ENCODE data around the gene FAF1.
A peak's percentile ranks its signal among the peaks of the same experiment; 100 is the strongest.

Gene FAF1

DNA sequence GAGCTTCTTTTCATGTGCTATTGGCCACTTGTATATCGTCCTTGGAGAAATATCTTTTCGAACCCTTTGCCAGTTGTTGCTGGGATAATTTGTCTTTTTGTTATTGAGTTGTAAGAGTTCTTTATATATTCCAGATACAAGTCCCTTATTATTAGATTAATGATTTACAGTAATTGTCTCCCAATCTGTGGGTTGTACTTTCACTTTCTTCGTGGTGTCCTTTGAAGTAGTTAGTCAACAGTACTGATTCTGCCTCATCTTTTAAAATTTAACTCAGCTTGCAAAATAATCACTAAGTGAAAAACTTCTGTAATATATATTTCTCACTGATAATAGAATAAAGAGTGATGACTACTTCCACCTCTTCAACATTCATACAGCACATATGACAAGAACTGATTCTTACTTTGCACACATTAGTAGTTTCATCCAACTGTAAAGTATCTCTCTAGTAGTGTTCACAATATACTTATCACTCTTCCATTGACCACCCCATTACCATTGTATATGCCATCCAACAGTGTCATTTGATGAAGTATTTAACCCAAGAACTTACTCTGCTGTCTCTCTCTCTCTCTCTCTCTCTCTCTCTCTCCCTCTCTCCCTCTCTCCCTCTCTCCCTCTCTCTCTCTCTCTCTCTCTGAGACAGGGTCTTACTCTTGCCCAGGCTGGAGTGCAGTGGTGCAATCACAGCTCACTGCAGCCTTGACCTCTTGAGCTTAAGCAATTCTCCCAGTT, 432.6 kb downstream of the FAF1 start:
- FAIRE-seq = no peak

DNA sequence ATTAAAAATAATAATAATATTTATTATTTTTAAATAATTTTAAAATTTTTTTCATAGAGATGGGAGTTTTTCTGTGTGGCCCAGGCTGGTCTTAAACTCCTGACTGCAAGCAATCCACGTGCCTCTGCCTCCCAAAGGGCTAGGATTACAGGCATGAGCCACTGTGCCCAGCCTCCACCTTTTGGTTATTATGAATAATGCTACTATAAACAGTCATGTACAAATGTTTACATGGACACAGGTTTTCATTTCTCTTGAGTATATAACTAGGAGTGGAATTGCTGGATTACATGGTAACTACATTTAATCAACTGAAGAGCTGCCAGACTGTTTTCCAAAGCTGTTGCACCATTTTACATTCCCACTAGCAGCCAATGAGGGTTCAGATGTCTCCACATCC, 433.6 kb downstream of the FAF1 start:
- FAIRE-seq = no peak

DNA sequence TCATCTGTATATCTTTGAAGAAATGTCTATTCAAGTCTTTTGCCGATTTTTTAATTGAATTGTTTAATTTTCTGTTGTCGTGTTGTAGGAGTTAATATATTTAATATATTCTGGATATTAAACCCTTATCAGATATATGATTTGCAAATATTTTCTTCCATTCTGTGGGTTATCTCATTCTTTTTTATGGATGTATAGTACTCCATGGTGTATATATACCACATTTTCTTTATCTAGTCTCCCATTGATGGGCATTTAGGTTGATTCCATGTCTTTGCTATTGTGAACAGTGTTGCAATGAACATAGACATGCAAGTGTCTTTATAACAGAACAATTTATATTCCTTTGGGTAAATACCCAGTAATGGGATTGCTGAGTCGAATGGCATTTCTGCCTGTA, 436.5 kb downstream of the FAF1 start:
- no peak for FAIRE-seq

DNA sequence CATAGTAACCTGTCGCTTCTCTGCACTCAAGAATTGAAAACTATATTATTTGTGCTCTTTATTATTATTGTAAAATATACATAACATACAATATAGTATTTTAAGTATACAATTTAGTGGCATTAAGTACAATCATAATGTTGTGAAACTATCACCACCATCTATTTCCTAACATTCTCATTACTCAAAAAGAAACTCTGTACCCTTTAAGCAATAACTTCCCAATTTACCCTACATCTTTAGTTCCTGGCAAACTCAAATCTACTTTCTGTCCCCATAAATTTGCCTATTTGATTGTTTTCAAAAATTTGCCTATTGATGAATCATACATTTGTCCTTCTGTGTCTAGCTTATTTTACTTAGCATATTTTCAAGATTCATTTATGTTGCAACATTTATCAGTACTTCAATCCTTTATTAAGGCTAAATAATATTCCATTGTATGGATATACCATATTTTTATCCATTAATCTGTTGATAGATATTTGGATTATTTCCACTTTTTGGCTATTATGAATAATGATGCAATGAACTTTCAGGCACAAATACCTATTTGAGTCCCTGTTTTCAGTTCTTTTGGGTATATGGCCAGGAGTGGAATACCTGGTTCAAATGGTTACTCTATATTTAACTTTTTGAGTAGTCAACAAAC, 437.2 kb downstream of the FAF1 start:
- FAIRE-seq = no peak

DNA sequence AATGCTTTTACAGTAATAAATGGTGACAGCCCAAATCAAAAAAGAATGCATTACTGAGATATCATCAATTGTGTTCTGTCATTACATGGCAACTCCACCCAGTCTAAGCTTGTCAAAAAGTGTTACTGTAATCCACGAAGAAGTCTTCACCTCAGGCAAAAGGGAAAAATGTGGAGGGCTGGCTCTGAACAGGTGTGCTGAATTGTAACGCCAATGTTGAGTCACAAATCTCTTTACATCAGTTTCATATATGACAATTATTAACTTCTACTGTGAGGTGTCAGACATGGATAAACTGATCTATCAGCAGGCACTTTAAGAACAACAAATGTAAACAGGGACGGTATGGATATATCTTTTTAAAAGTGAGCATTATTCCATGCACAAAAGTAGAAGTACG, 438.4 kb downstream of the FAF1 start:
- no peak for FAIRE-seq

DNA sequence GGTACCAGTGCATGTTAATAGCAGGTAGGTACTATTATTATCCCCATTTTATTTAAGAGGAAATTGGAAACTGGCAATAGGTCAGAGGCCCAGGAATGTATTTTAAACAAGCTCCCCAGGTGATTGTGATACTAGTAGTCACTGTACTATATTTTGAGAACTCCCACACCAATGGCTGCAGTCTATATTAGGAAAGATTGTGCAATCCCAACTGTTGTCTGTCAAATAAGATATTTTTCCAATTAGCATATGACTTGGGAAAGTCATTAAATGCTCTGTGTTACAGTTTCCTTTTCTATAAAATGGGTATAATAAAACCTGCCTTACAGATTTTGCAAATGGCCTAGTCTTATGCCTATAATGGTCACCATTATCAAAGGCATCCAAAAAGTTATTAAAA, 442.6 kb downstream of the FAF1 start:
- no peak for FAIRE-seq

DNA sequence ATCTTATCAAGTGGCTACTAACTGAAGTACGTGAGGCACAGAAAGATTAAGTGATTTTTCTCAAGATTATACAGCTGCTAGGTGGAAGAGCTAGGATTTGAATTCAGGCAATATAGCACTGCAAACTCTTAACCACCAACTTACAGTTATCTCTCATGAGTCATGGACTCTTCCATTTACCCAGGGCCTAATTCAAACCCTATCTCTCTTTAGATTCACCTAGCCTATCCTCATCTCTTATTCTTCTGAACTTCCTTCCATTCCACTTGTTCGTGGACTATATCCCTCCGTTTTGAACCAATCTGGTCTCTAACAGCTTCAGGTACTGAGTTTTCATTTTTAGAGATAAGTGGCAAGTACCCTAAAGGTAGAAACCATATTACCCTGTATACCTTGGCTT, 444.0 kb downstream of the FAF1 start:
- FAIRE-seq = no peak

DNA sequence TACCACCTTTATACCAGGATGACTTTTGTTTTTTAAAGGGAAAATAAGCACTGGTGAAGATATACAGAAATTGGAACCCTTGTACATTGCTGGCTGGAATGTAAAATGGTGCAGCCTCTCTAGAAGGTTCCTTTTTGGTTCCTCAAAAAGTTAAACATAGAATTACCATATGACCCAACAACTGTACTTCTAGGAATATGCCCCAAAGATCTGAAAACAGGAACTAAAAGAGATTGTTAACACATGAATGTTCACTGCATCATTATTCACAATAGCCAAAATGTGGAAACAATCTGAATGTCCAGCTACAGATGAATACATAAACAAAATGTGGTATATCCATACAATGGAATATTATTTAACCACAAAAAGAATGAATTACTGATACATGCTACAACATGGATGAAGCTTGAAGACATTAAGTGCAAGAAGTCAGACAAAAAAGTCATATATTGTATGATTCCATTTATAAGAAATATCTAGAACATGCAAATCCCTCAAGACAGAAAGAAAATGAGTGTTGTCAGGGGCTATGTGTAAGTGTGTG, 452.0 kb downstream of the FAF1 start:
- FAIRE-seq = no peak

DNA sequence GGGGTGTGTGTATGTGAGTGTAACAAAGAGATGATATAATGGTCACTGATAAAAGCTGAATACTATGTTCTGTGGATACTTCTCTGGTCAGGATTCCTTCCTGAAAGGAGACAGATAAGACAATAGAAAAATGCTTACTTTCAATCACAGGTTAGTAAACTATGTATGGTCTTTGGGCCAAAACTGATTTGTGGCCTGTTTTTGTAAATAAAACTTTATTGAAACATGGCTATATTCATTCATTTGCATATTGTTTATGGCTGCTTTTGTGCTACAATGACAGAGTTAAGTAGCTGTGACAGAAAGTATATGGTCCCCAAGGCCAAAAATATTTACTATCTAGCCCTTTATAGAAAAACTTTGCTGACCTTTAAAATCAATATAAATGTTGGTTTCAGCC, 454.6 kb downstream of the FAF1 start:
- FAIRE-seq = no peak

DNA sequence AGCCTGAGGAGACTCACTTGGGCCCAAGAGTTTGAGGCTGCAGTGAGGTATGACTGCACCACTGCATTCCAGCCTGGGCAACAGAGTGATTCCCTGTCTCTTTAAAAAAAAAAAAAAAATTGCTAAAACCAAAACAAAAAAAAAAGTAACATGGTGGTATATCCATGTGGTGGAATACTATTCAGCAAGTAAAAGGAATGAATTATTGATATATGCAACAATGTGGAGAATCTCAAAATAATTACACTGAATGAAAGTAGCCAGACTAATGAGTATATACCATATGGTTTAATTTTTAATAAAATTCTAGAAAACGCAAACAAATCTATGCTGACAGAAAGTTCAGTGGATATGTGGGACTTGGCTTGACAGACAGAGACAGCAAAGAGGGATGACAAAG, 456.6 kb downstream of the FAF1 start:
- FAIRE-seq = no peak

DNA sequence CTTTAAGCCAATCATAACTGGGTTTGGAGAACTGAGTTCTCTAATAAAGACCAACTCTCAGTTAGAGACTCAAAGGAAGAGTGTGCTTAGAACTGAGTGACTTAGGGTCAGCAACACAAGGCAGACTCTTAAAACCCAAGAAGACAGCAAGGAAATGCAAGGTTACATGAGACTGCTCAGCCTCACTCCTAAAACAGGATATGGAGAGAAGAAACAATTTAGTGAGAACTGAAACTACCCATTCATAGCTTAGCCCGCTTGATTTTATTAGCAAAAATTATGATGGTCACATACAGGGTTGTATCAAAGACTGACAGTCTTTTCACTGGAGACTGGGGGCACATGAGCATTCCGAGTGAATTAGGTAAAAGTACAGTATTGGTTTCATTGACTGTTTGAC, 457.9 kb downstream of the FAF1 start:
- FAIRE-seq = no peak

DNA sequence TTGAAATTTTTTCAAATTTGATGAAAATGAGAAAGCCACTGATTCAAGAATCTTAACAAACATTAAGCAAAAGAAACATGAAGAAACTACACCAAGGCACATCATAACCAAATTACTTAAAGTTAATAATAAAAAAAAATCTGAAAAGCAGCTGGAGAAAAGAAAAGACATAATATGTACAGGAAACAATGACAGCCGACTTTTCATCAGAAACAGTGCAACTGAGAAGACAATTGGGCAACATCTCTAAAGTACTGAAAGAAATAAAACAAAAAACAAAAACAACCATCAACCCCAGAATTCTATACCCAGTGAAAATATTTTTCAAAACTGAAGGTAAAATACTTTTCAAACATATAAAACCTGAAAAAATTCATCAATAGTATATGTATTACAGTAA, 463.1 kb downstream of the FAF1 start:
- no peak for FAIRE-seq

DNA sequence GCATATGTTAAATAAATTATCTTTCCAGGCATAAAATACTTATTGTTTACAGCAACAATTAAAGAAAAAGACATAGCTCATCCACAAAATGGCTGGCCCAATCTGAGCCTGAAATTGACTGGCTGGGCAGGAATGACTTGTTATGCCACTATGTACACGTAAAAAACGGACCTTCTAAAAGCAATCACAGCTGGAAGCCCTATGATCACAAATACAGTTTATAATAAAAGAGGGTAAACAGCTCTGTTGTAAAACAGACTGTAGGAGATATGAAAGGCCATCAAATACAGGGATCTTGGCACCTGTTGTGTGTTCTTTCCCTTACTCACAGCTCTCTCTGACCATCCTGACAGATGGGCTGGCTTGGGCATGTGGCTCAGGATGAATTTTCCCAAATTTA, 466.4 kb downstream of the FAF1 start:
- no peak for FAIRE-seq

DNA sequence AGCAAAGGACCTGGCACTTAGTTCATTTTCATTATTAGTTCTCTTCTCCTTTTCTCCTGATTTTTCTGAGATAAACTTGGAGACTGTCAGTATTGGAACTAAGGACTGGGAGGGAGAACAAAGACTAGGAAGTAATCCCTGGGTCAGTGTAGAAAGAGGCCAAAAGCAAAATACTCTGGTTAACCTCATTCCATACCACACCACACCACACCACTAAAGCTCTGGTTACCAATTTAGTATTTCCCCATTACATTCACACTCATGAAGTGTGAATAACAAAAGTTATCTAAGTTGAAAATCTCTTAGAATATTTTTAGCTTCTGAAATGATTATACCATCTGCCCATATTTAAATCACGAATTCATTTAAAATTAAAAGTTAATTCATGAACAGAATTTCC, 467.9 kb downstream of the FAF1 start:
- peak; percentile 58 for FAIRE-seq

DNA sequence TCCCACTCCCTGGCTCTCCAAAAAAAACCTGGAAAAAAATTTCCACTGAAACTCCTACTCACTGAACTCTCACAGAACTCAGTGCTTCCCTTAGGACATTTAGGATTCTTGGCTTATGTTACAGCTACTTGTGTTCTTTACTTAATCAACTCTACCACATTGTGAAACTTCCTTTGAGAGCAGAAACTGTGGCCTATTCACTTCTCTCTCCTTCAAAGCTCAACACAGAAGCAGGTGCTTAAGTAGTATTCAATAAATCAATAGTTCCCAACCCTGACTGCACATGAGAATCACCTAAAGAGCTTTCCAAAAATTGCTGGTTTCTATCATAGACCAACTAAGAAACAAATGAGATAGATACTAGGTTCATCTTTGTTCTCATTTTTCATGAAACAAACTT, 468.9 kb downstream of the FAF1 start:
- FAIRE-seq = no peak

DNA sequence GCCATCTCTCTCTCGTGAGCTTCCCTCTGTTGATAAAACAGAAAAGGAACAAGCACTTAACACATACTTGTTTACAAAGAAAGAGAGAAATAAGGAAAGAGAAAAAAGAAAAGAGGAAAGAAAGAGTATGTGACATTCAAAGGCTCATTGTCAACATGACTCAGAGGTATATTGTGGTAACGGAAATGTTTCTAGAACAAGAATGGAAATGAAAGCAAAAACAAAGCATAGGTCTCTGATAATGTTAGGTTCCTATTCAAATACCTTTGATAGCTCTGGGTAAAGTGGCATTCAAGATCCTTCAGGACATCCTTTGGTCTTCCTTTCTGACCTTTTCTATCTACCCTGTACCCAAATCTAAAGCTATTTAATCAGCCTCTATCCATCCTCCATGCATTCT, 469.4 kb downstream of the FAF1 start:
- FAIRE-seq = no peak

DNA sequence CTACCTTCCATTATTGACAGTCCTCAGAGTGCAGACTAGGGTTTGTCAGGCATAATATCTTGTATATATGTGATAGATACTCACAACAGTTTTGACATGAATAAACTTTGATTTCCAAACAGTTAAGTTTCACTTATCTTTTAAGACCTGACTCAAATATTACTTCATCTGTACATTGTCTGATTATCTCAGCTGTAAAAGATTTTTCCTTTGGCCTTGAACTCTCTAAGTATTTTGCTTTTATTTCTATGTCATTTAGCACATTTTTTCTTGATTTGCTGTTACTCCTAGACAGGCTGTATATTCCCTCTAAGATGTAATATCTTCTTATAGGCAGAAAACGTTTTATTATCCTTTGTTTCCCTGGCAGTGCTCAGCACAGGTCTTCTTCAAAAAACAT, 471.2 kb downstream of the FAF1 start:
- FAIRE-seq = no peak

DNA sequence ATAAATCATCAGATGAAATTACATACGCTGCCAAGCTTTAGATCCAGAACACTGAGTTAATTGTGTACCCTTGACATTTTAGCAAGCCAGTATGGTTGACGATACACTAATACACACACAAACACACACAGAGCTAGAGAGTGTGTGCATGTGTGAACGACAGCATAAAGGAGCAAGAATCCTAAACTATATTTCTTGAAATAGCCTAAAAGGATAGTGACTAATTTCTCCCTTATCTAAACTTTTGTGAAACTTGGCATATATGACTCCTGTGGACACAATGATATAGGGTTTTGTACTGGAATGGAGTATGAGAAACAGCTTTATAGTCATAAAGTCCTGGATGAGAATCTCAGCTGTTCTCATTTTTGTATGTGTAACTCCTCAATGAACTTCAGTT, 471.7 kb downstream of the FAF1 start:
- FAIRE-seq = no peak

DNA sequence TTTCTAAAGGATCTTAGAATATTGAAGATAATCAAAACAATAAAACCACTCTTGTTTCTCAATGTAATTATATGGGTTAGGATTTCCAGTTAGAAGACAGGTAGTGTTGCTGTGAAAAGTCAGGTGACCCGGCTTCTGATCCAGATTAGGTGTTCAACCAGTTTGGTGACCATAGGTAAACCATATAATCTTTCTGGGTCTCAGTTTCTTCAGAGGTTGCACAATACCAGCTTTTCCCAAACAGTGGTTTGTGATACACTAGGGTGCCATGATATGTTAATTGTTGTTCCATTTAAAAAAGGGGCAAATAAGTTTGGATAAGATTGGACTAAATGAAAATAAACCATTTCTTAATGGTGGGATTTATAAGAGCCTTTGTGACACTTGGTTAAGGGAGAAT, 472.3 kb downstream of the FAF1 start:
- FAIRE-seq = no peak

DNA sequence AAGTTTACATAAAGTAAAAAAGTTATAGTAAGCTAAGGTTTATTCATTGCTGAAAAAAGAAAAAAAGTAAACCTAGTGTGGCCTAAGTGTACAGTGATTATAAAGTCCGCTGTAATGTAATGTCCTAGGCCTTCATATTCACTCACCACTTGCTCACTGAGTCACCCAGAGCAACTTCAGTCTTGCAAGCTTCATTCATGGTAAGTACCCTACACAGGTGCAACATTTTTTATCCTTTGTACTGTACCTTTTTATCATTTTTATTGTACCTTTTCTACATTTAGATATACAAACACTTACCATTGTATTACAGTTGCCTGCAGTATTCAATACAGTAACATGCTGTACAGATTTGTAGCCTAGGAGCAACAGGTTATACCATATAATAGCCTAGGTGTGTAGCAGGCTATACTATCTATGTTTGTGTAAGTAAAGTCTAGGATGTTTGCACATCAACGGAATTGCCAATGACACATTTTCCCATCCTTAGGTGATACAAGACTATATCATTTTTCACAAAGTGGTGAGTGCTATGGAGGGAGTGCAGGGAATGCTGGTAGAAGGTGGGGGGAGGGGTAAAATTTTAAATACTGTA, 478.8 kb downstream of the FAF1 start:
- FAIRE-seq = no peak

DNA sequence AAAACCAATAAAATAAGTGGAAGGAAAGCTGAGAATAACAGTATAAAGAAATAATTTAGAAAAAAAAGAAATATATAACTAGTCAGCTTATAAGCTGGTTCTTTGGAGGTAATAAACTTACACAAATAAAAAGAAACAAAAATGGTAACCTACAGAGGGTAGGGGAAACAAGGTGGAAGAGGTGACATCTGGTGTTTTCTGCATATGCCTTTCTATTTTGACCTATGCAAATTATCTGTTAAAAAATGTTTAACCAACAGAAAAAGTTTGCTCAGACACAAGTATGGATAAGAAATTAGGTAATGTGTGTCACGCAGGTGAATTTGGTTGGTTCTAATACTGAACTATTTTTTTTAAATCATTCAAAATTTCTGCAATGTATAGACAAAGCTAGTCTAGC, 483.3 kb downstream of the FAF1 start:
- peak; percentile 81 for FAIRE-seq

DNA sequence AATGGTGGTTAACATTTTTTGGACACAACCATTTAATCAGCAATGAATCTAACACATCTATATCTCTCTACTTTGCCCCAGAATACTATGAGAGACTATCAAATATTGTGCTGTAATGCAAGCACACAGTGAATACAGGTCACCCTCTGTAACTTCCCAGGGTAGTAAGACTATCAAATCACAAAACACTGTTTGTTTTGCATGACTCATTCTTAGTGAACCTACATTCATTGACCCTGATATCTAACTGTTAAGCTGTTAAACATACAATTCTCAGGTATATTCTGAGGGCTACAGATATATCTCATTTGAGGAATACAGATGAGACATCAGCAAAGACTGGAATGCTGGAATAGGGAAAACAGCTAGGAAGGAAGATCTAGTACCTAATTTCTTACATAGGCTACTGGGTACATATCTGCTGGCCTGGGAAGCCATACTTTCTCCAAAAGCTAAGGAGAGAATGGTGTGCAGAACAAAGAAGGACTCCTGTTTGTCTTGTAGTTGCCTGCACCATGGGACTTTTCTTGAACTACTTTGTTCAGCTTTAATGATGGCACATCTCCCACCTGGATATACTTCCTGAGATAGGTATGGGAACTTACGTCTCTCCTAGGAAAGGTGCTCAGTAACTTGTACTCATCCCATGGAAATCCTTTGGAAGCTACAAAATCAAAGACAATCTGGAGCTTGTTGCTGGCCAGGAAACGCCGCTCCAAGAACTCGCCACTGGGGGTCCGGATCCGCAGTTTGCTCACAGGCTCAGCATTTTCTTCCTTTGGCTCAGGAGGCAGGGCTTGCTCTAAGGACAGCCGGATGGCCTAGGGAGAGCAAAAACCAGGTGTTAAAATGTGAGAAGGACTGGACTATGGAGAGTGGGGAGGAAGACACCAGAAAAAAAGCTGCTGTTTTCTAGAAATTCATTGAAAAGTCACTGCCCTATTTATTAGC, 484.9 kb downstream of the FAF1 start:
- peak; percentile 17 for FAIRE-seq

DNA sequence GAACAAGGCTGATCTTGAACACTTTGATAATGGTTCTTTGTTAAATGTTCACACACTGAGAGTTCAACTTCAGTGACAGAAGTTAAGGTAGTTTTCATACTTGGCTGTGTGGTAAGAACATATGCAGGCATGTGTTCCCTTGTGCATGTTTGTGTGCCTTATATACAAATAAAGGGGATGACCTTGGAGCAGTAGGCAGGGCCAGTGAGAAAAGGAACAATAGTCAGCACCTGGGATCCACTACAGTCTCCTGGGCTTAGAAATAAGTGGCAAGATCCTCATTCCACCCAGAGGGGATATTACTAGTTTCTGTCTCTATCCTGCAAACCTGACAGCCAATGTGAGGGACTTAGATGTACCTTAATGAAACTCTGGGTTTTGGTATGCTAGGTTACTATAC, 486.6 kb downstream of the FAF1 start:
- no peak for FAIRE-seq

Measured in islet of Langerhans (tissue), 1 donor.